OCI-LY3 (cell line): ENCODE results near the gene NEMP2.

Source experiments
- CTCF ChIP-seq: fragments of 200-600, 300-600 bp; sonication (generic); IDR thresholded peaks from 2 replicates; pipeline ENCODE4 v1.5.1; 2014; ENCODE audit warnings: antibody characterized with exemption, low read length, low read depth
- EZH2phosphoT487 ChIP-seq: fragments of 200-600 bp; shearing (Covaris generic); IDR thresholded peaks from 2 replicates; pipeline ENCODE4 v1.6.1; 2018; ENCODE audit warnings: antibody characterized with exemption, mixed run types, low read depth

GRCh38 chr2:190514676-190515075, 19.8 kb downstream of the NEMP2 start:
- TF ChIP-seq CTCF (no peak), EZH2phosphoT487 (no peak)
